LNCAP (cell line): ENCODE results near the gene RAB40C.

ENCODE experiments used
- CTCF ChIP-seq: fragments of 450-650 bp; IDR thresholded peaks from 2 replicates; pipeline ENCODE4 v1.5.1; 2017; ENCODE audit warnings: mild to moderate bottlenecking

RAB40C gene

DNA sequence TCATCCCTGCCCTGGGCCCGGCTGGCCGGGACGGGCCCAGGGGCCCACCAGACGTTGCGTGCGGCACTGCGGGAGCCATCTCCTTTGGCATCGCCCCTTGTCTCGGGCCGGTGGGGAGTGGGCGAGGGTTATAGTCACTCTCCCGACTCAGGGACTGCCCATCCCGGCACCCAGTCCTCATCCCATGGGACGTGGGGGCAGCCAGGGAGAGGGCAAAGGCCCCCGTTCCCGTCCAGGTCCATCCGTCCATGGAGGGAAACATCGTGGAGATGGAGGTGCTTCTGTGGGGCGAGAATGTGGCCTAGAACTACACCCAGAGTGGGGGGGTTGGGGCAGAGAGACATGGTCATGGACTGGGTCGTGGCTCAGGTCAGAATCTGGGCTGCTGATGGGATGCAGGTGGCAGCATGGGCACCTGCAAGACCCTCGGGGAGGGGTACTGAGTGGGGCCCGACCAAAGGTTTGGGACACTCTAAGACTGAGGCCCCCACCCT is 56.9 kb downstream of the RAB40C start:
- TF ChIP-seq CTCF = no peak

- no peak for TF ChIP-seq CTCF
Observed at GRCh38 chr16:647173-647902, 57.5 kb downstream of the RAB40C start.

GRCh38 chr16:648071-648780 is 58.4 kb downstream of the RAB40C start:
- TF ChIP-seq CTCF = peak; percentile 86

- TF ChIP-seq CTCF = no peak
Observed at GRCh38 chr16:648781-649589, 59.1 kb downstream of the RAB40C start, which contains the start of gene WDR90. WDR90 (plus strand) TSS chr16:649365; CDS start chr16:649417, 52 bp downstream.

GRCh38 chr16:649631-650030 is 59.8 kb downstream of the RAB40C start:
- TF ChIP-seq CTCF = no peak

DNA sequence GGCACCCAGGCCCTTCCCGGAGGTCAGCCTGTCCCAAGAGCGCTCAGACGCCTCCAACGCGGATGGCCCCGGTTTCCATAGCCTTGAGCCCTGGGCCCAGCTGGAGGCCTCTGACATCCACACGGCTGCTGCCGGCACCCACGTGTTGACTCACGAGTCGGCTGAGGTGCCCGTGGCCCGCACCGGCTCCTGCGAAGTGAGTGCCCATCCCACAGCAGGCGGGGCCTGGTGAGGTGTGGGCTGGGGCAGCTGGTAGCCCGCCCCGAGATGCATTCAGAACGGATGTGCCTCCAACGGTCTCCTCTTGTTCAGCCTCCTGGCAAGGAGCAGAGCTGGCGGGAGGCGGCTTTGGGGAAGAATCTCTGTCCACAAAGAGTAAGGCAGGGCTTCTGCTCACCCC is 62.0 kb downstream of the RAB40C start:
- no peak for TF ChIP-seq CTCF
